ENCODE results near the gene ZNF516. TPM values are rescaled to one million over a fixed set of nuclear protein-coding genes. Genes with fewer than 3 reads are reported as not detected.

The ZNF516 gene
- total RNA-seq, 3 donors from 2014 or later: 22.0 to 47.9 (median 23.2) TPM

DNA sequence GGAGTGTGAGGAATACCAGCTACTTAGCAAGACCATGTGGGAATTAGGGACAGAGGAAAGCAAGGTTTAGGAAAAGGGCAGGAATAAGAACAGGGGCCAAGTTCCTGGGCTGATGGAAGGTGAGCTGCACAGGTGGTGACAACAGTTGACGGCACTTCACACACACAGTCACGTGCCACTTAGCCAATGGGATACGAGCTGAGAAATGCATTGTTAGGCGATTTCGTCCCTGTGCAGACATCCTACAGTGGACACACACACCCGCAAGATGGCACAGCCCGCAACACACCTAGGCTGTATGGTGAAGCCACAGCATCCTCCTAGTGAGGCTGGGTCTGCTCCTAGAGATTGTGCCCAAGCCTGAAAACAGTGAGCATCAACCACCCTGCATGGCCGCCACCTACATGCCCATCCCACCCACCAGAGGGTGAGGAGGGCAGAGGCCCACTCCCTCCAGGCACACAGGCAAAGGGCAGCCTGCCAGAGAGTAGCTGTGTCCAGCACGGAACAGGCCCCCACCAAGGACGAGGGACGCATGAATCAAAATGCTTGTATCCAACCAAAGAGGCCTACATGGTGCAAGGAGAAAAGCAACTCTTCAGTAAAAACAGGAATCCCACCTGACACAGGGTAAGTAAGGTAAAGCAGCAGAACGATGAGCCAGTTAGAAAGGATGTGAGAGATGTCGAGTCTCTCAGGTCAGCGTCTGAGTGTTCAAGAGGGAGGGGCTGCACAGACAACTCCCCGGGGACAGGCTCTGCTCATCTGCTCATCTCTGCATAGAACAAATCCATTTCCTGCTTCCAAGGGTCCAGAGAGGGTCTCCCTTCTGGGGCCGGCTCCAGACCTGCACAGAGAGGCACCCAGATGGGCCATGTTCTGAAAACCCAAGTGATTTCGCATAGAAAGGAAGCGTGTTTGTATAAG lies 51.3 kb downstream of the ZNF516 start:
- intact Hi-C loops (cut with DNase I, micrococcal nuclease): no loop called here
- H3K4me3 ChIP-seq: no peak overlapping the region
- no peak for ATAC-seq
- H3K36me3 ChIP-seq (ENCODE audit: low read depth): no peaks in the 10 kb centered on the region
- H3K4me1 ChIP-seq (ENCODE audit: low read depth): peaks cover 17% of the 10 kb centered on the region
- no peaks in the 10 kb centered on the region for H3K9me3 ChIP-seq
- TF ChIP-seq, protein P1, sequence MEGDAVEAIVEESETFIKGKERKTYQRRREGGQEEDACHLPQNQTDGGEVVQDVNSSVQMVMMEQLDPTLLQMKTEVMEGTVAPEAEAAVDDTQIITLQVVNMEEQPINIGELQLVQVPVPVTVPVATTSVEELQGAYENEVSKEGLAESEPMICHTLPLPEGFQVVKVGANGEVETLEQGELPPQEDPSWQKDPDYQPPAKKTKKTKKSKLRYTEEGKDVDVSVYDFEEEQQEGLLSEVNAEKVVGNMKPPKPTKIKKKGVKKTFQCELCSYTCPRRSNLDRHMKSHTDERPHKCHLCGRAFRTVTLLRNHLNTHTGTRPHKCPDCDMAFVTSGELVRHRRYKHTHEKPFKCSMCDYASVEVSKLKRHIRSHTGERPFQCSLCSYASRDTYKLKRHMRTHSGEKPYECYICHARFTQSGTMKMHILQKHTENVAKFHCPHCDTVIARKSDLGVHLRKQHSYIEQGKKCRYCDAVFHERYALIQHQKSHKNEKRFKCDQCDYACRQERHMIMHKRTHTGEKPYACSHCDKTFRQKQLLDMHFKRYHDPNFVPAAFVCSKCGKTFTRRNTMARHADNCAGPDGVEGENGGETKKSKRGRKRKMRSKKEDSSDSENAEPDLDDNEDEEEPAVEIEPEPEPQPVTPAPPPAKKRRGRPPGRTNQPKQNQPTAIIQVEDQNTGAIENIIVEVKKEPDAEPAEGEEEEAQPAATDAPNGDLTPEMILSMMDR (IDR thresholded peaks at IDR 0.05): no peak
- DNase-seq: no peak

DNA sequence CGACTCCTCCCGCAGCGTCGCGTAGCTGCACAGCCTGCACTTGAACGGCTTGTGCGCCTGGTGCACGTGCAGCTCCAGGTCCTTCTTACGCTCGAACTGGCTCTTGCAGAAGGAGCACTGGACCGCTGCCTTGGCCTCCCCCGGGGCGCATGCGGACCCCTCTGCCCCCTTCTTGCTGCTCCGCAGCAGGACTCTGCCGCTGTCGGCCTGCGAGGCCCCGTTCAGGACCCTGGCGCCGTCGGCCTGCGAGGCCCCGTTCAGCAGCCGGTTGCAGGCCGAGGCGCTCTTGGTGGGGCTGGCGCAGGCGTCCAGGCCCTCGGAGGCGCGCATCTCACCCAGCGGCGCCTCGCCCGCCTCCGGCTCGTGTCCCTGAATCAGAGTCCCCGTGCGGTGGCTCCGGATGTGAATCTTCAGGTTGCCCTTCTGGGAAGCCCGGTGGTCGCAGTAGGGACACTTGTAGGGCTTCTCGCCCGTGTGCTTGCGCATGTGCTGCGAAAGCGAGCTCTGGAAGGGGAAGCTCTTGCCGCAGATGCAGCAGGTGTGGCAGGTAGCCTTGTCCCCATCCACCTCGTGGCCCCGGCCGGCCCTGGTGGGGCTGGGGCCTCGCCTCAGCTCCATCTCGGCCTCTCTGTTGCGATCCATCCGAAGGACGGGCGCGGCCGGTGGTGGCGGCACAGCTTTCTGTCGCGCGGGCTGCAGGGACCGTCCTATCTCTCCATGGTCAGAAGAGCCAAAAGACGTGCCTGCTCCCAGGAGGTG lies 52.5 kb downstream of the ZNF516 start:
- TF ChIP-seq, protein P1 (IDR thresholded peaks at IDR 0.05): no peak
- peaks cover 10% of the 10 kb centered on the region for H3K4me1 ChIP-seq (ENCODE audit: low read depth)
- no peaks in the 10 kb centered on the region for H3K9me3 ChIP-seq
- ATAC-seq (no peak), DNase-seq (no peak)
- H3K36me3 ChIP-seq (ENCODE audit: low read depth): no peaks in the 10 kb centered on the region
- no peak overlapping the region for H3K4me3 ChIP-seq
- intact Hi-C loops (cut with DNase I, micrococcal nuclease): no loop called here

DNA sequence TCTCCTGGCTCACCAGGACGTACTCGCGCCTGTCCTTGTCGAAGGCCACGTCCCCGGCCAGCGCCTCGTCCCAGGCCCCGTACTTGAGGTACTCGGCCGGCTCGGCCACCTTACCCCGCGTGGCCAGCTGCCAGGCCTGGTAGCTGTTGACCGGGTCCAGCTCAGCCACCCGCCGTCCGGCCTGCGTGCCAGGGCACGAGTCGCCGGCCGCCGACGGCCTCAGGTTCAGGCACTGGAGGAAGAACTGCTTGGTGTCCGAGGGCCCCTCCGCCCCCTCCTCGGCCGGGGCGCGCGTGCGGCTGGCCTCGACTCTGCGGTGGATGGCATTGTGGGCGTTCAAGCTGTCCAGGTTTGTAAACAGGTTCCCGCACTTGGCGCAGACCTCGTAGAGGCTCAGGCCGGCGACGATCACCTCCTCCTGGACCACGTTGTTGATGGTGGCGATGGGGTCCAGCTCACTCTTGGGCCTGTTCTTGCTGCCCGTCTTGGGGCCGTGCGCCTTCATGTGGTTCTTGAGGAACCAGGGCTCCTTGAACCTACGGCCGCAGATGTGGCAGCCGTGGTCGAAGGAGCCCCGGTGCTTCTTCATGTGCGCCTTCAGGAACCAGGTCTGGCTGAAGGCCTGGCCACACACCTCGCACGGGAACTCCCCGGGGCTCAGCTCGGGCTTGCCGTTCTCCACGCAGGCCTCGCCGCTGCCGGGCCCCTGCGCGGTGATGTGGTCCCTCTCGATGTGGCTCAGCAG lies 53.2 kb downstream of the ZNF516 start:
- TF ChIP-seq, protein P1 (IDR thresholded peaks at IDR 0.05): no peak
- Histone ChIP-seq H3K9me3 (no peaks in the 10 kb centered on the region), H3K36me3 (ENCODE audit: low read depth) (no peaks in the 10 kb centered on the region), H3K4me1 (ENCODE audit: low read depth) (peaks cover 10% of the 10 kb centered on the region), H3K4me3 (no peak overlapping the region)
- no peak for DNase-seq
- no peak for ATAC-seq
- intact Hi-C loops (cut with DNase I, micrococcal nuclease): no loop called here

DNA sequence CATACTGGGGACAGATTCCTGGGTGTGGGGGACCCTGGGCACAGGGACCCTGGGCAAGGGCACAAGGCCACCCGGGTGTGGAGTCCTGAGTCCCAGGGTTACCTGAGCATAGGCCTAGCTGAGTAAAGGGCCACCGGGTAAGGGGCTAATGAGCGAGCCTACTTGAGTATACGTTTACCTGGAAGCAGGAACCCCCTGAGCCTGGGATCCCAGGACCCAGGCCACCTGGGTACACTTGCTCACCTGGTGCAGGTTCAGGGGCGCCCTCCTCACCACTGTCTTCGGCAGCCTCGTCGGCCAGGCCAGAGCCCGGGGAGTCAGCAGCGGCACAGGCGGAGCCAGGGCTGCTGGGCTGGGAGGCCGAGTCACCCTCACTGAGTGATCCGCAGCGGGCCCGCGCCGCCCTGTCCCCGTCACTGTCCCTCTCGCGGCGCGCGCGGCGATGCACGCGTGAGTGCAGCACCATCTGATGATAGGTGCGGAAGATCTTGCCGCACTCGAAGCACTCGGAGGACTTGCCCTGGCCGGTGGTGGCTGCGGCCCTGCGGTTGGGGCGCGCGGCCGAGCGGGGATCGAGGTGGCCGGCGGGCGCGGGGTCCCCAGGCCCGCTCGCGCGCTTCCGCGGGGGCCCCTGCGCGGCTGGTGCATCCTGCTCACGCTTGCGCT lies 53.9 kb downstream of the ZNF516 start:
- intact Hi-C loops (cut with DNase I, micrococcal nuclease): no loop called here
- TF ChIP-seq, protein P1 (IDR thresholded peaks at IDR 0.05): no peak
- Histone ChIP-seq H3K4me3 (no peak overlapping the region), H3K4me1 (ENCODE audit: low read depth) (peaks cover 10% of the 10 kb centered on the region), H3K9me3 (no peaks in the 10 kb centered on the region), H3K36me3 (ENCODE audit: low read depth) (no peaks in the 10 kb centered on the region)
- ATAC-seq (no peak), DNase-seq (no peak)

DNA sequence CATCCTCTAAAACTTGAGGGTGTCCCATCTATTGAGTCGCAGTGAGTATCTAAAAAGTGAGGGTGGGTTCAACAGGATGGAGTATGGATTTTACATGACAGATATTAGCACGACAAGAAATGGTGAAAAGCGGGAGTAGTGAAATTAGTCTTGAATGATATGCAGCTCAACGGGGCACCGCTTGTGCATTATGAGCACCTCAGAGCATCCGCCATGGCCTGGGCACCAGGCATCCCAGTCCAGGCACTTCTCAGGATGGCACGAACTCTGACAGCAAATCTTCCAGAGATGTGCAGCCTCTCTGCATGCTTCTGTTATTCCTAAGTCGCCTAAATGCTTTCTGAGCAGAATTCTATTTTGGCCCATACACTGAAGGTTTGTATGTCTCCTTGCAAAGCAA lies 57.1 kb downstream of the ZNF516 start:
- no peaks in the 10 kb centered on the region for H3K4me1 ChIP-seq (ENCODE audit: low read depth)
- DNase-seq: no peak
- H3K36me3 ChIP-seq (ENCODE audit: low read depth): no peaks in the 10 kb centered on the region

More for the DNA sequence above, 57.1 kb downstream of the ZNF516 start:
- Histone ChIP-seq H3K9me3 (no peaks in the 10 kb centered on the region), H3K4me3 (no peak overlapping the region)
- TF ChIP-seq, protein P1 (IDR thresholded peaks at IDR 0.05): no peak
- ATAC-seq: no peak
- intact Hi-C loops (cut with DNase I, micrococcal nuclease): no loop called here
